DND-41 (cell line): ENCODE data around the gene GH2.

ENCODE experiments used
- CTCF ChIP-seq: IDR thresholded peaks from 2 replicates; pipeline ENCODE4 v1.5.1; 2012; ENCODE audit warnings: borderline replicate concordance, low read length, moderate library complexity, mild to moderate bottlenecking; ENCODE audit not compliant: poor library complexity, severe bottlenecking; ENCODE audit errors: extremely low read depth
- EZH2 ChIP-seq: IDR thresholded peaks from 3 replicates; pipeline ENCODE4 v1.6.1; 2012; ENCODE audit warnings: borderline replicate concordance, low read depth, mild to moderate bottlenecking, moderate library complexity, low read length, inconsistent platforms; ENCODE audit not compliant: severe bottlenecking

GRCh38 chr17:63914471-63914870 is 32.7 kb upstream of the GH2 start:
- TF ChIP-seq CTCF = no peak
- TF ChIP-seq EZH2 = no peak
